Dermis microvascular lymphatic vessel endothelial cell (primary cell): ENCODE results near the gene VKORC1. TPM values are rescaled to one million over a fixed set of nuclear protein-coding genes. Genes with fewer than 3 reads are reported as not detected.
A peak's percentile ranks its signal among the peaks of the same experiment; 100 is the strongest.
"Not testable (repeated sequence)": the region's sequence is repeated elsewhere in the genome, so short reads cannot be mapped to it uniquely, and the experiment has no call there.

Experiments
- DNase-seq, 2 donors: peaks; one replicate each; pipeline versions ENCODE4 v3.0.0 to v3.0.0-alpha.2; 2010; ENCODE audit warnings: low read depth in 2 of 2
- total RNA-seq: library from RNA; depleted of rRNA; stranded (reverse); fragments of >200 nt; gene quantifications from 2 replicates; pipeline ENCODE4 v1.2.1, GENCODE V29; 2014

The VKORC1 gene
- total RNA-seq = 59.8 and 74.6 TPM in 2 replicates

GRCh38 chr16:31094424-31095120, at the start of gene VKORC1:
VKORC1 (minus strand) TSS chr16:31094797; CDS start chr16:31094729, 68 bp downstream.
- DNase-seq = peak; percentile 92 to 97

- no peak for DNase-seq
These were observed 49.1 kb upstream of the VKORC1 start for GRCh38 chr16:31143694-31144148.

GRCh38 chr16:31143011-31143693, 48.6 kb upstream of the VKORC1 start:
- DNase-seq = no peak

- DNase-seq = peak; percentile 95 to 99
These were observed 47.8 kb upstream of the VKORC1 start for GRCh38 chr16:31142109-31143010.

- DNase-seq = peak in 1 of 2 donors; percentile 70
These were observed 47.0 kb upstream of the VKORC1 start for GRCh38 chr16:31141489-31142108.

GRCh38 chr16:31141071-31141469, 46.5 kb upstream of the VKORC1 start:
- not testable (repeated sequence) for DNase-seq

- peak in 1 of 2 donors; percentile 74 for DNase-seq
These were observed 44.3 kb upstream of the VKORC1 start for GRCh38 chr16:31138621-31139578.

GRCh38 chr16:31136822-31137499, 42.4 kb upstream of the VKORC1 start:
- DNase-seq = not testable (repeated sequence)

- DNase-seq = no peak
These were observed 41.7 kb upstream of the VKORC1 start for GRCh38 chr16:31136287-31136662.

- no peak for DNase-seq
These were observed 41.1 kb upstream of the VKORC1 start, which contains the start of gene PRSS8 for GRCh38 chr16:31135535-31136286. PRSS8 (minus strand) TSS chr16:31135727; CDS start chr16:31135498, 229 bp downstream.

GRCh38 chr16:31134625-31135534, 40.3 kb upstream of the VKORC1 start:
- DNase-seq = no peak

- DNase-seq = no peak
These were observed 39.5 kb upstream of the VKORC1 start for GRCh38 chr16:31134091-31134571.

GRCh38 chr16:31133046-31133501, 38.5 kb upstream of the VKORC1 start:
- DNase-seq = no peak

- no peak for DNase-seq
These were observed 37.8 kb upstream of the VKORC1 start for GRCh38 chr16:31132303-31132979.

GRCh38 chr16:31131841-31132271, 37.3 kb upstream of the VKORC1 start:
- DNase-seq = no peak

GRCh38 chr16:31131416-31131815, 36.8 kb upstream of the VKORC1 start:
- DNase-seq = no peak

- no peak for DNase-seq
These were observed 36.3 kb upstream of the VKORC1 start for GRCh38 chr16:31130899-31131298.
